GM23338 (cell line): Measurements from ENCODE around the gene MSL2. TPM values are rescaled to one million over a fixed set of nuclear protein-coding genes. Genes with fewer than 3 reads are reported as not detected.

Experiments used
- ATAC-seq: fragments of 200-7000 bp; cut with Tn5 transposase; 3 replicates; pipeline ENCODE4 v1.9.1; 2020
- DNase-seq: peaks from one replicate; pipeline ENCODE4 v3.0.0-alpha.2; 2015; ENCODE audit warnings: low spot score
- H2AFZ ChIP-seq: fragments of 200-600 bp; sonication (generic); 2 replicates; pipeline ENCODE4 v1.8.0; 2016; ENCODE audit warnings: antibody characterized with exemption, mild to moderate bottlenecking, moderate library complexity
- H3F3A ChIP-seq: fragments of 200-600 bp; sonication (generic); replicated peaks from 2 replicates; pipeline ENCODE4 v1.8.0; 2017; ENCODE audit warnings: antibody characterized with exemption, mixed run types, low read depth
- H3K27ac ChIP-seq: fragments of 200-600 bp; sonication (generic); 2 replicates; pipeline ENCODE4 v1.6.1; 2016; ENCODE audit warnings: low read depth
- H3K27me3 ChIP-seq: fragments of 200-600 bp; sonication (generic); 2 replicates; pipeline ENCODE4 v1.8.0; 2016; ENCODE audit warnings: mild to moderate bottlenecking, mixed run types, moderate library complexity; ENCODE audit not compliant: insufficient read depth
- H3K36me3 ChIP-seq: fragments of 200-600 bp; sonication (generic); 2 replicates; pipeline ENCODE4 v1.8.0; 2016; ENCODE audit warnings: mild to moderate bottlenecking; ENCODE audit not compliant: insufficient read depth
- H3K4me1 ChIP-seq: fragments of 200-600 bp; sonication (generic); 2 replicates; pipeline ENCODE4 v1.8.0; 2016; ENCODE audit warnings: mild to moderate bottlenecking, moderate library complexity; ENCODE audit not compliant: insufficient read depth
- H3K4me2 ChIP-seq: fragments of 200-600 bp; sonication (generic); 2 replicates; pipeline ENCODE4 v1.7.1; 2017; ENCODE audit warnings: mixed run types
- H3K4me3 ChIP-seq: fragments of 200-600 bp; sonication (generic); 2 replicates; pipeline ENCODE4 v1.6.1; 2016; ENCODE audit warnings: mixed run types
- H3K79me2 ChIP-seq: fragments of 200-600 bp; sonication (generic); replicated peaks from 2 replicates; pipeline ENCODE4 v1.8.0; 2017; ENCODE audit warnings: mild to moderate bottlenecking; ENCODE audit not compliant: insufficient read depth
- H3K9me2 ChIP-seq: fragments of 200-600 bp; sonication (generic); 2 replicates; pipeline ENCODE4 v1.8.0; 2017; ENCODE audit not compliant: insufficient read depth
- H4K20me1 ChIP-seq: fragments of 200-600 bp; sonication (generic); replicated peaks from 2 replicates; pipeline ENCODE4 v1.8.0; 2017; ENCODE audit warnings: mild to moderate bottlenecking; ENCODE audit not compliant: insufficient read depth
- H3K27ac Mint-ChIP-seq: 2 replicates; pipeline ENCODE4 v1.8.0; 2020; ENCODE audit warnings: inconsistent platforms, mild to moderate bottlenecking, moderate library complexity, mixed read lengths
- H3K27me3 Mint-ChIP-seq: 3 replicates; pipeline ENCODE4 v1.8.0; 2022; ENCODE audit warnings: low read depth, mild to moderate bottlenecking, moderate library complexity, mixed read lengths, inconsistent platforms; ENCODE audit not compliant: insufficient read depth, poor library complexity
- H3K36me3 Mint-ChIP-seq: 3 replicates; pipeline ENCODE4 v1.8.0; 2021; ENCODE audit warnings: low read depth, mild to moderate bottlenecking, inconsistent platforms, moderate library complexity, mixed read lengths
- H3K4me1 Mint-ChIP-seq: 3 replicates; pipeline ENCODE4 v1.8.0; 2020; ENCODE audit warnings: mild to moderate bottlenecking, inconsistent platforms, mixed read lengths
- H3K4me3 Mint-ChIP-seq: 3 replicates; pipeline ENCODE4 v1.8.0; 2021; ENCODE audit warnings: moderate library complexity, mild to moderate bottlenecking, inconsistent platforms, mixed read lengths
- H3K9me3 Mint-ChIP-seq: 3 replicates; pipeline ENCODE4 v1.8.0; 2020; ENCODE audit warnings: moderate library complexity, mild to moderate bottlenecking, inconsistent platforms, mixed read lengths
- CREB1 ChIP-seq: fragments of 250-450 bp; sonication (Bioruptor Pico); IDR thresholded peaks from 2 replicates; pipeline ENCODE4 v1.5.0; 2020; ENCODE audit warnings: low read depth, mild to moderate bottlenecking, moderate library complexity
- ETS1 ChIP-seq: IDR thresholded peaks from 2 replicates; pipeline ENCODE4 v1.6.1; 2016; ENCODE audit warnings: antibody characterized with exemption
- EZH2phosphoT487 ChIP-seq: fragments of 200-600 bp; sonication (generic); IDR thresholded peaks from one replicate; pipeline ENCODE4 v1.8.1; 2018; ENCODE audit warnings: antibody characterized with exemption; ENCODE audit not compliant: unreplicated experiment
- POLR2AphosphoS5 ChIP-seq: IDR thresholded peaks from 2 replicates; pipeline ENCODE4 v1.6.1; 2016; ENCODE audit warnings: antibody characterized with exemption, low read depth
- STAT1 ChIP-seq: IDR thresholded peaks from one replicate; pipeline ENCODE4 v1.6.1; 2016; ENCODE audit warnings: antibody characterized with exemption; ENCODE audit not compliant: unreplicated experiment
- ZNF114 ChIP-seq: fragments of 250-450 bp; sonication (Bioruptor Pico); IDR thresholded peaks from 2 replicates; pipeline ENCODE4 v1.5.0; 2020; ENCODE audit warnings: mild to moderate bottlenecking, moderate library complexity
- polyA plus RNA-seq: library from polyadenylated mRNA; unstranded; fragments of >200 nt; fragmentation: Nextera tagmentation; extraction: Ambion mirVana; gene quantifications from 2 replicates; pipeline ENCODE4 v1.2.1, GENCODE V29; 2016
- total RNA-seq: library from RNA; depleted of rRNA; stranded (reverse); fragments of >200 nt; shearing (Covaris generic); gene quantifications from 2 replicates; pipeline ENCODE4 v1.2.3, GENCODE V29; 2014
- TF ChIP-seq, protein P1 (sequence below), 2 experiments: fragments of 200-600 bp in 1 of 2; sonication (generic) in 1 of 2; conservative IDR thresholded peaks; 2 replicates each; pipeline versions ENCODE4 v1.5.1 to v1.6.1; 2016 to 2017; ENCODE audit warnings: antibody characterized with exemption in 2 of 2, low read depth in 2 of 2, mild to moderate bottlenecking in 2 of 2, moderate library complexity in 1 of 2
- TF ChIP-seq, protein P2 (sequence below): IDR thresholded peaks from one replicate; pipeline ENCODE4 v1.6.1; 2018; ENCODE audit warnings: antibody characterized with exemption; ENCODE audit not compliant: unreplicated experiment

Gene MSL2
- total and polyA plus RNA-seq, 2 experiments from 2014 or later, result 7.5 to 50.6 TPM

- Mint-ChIP-seq H3K27me3 (peaks cover 13% of the 10 kb centered on the region), H3K4me3 (no peak overlapping the region), H3K36me3 (no peaks in the 10 kb centered on the region), H3K27ac (no peak overlapping the region), H3K4me1 (peaks cover 24% of the 10 kb centered on the region), H3K9me3 (no peaks in the 10 kb centered on the region)
- Histone ChIP-seq H3K79me2 (no peaks in the 10 kb centered on the region), H3K27me3 (0 out of 2 replicates have a peak, but pooled peaks cover 4% of the 10 kb centered on the region), H3F3A (no peaks in the 10 kb centered on the region), H4K20me1 (no peaks in the 10 kb centered on the region), H3K36me3 (no peaks in the 10 kb centered on the region), H3K27ac (no peak overlapping the region), H3K4me3 (no peak overlapping the region), H2AFZ (no peak overlapping the region), H3K9me2 (no peaks in the 10 kb centered on the region; the same call in 1 of the 2 replicates), H3K4me1 (peaks cover 10% of the 10 kb centered on the region), H3K4me2 (no peak overlapping the region)
- no peak for DNase-seq
- ATAC-seq, result no peak
- no peak for TF ChIP-seq STAT1
- TF ChIP-seq, protein P1, sequence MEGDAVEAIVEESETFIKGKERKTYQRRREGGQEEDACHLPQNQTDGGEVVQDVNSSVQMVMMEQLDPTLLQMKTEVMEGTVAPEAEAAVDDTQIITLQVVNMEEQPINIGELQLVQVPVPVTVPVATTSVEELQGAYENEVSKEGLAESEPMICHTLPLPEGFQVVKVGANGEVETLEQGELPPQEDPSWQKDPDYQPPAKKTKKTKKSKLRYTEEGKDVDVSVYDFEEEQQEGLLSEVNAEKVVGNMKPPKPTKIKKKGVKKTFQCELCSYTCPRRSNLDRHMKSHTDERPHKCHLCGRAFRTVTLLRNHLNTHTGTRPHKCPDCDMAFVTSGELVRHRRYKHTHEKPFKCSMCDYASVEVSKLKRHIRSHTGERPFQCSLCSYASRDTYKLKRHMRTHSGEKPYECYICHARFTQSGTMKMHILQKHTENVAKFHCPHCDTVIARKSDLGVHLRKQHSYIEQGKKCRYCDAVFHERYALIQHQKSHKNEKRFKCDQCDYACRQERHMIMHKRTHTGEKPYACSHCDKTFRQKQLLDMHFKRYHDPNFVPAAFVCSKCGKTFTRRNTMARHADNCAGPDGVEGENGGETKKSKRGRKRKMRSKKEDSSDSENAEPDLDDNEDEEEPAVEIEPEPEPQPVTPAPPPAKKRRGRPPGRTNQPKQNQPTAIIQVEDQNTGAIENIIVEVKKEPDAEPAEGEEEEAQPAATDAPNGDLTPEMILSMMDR (conservative IDR thresholded peaks at IDR 0.05; ENCODE audit: low read depth in 2 of 2), result no peak
- TF ChIP-seq, protein P2, sequence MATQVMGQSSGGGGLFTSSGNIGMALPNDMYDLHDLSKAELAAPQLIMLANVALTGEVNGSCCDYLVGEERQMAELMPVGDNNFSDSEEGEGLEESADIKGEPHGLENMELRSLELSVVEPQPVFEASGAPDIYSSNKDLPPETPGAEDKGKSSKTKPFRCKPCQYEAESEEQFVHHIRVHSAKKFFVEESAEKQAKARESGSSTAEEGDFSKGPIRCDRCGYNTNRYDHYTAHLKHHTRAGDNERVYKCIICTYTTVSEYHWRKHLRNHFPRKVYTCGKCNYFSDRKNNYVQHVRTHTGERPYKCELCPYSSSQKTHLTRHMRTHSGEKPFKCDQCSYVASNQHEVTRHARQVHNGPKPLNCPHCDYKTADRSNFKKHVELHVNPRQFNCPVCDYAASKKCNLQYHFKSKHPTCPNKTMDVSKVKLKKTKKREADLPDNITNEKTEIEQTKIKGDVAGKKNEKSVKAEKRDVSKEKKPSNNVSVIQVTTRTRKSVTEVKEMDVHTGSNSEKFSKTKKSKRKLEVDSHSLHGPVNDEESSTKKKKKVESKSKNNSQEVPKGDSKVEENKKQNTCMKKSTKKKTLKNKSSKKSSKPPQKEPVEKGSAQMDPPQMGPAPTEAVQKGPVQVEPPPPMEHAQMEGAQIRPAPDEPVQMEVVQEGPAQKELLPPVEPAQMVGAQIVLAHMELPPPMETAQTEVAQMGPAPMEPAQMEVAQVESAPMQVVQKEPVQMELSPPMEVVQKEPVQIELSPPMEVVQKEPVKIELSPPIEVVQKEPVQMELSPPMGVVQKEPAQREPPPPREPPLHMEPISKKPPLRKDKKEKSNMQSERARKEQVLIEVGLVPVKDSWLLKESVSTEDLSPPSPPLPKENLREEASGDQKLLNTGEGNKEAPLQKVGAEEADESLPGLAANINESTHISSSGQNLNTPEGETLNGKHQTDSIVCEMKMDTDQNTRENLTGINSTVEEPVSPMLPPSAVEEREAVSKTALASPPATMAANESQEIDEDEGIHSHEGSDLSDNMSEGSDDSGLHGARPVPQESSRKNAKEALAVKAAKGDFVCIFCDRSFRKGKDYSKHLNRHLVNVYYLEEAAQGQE, result no peak
- no peak for TF ChIP-seq POLR2AphosphoS5
- TF ChIP-seq ZNF114 (CRISPR knock-in tag), result no peak
- no peak for TF ChIP-seq CREB1 (CRISPR knock-in tag)
- no peak for TF ChIP-seq EZH2phosphoT487
- TF ChIP-seq ETS1, result no peak
Measured at GRCh38 chr3:136239094-136239493, 43.0 kb upstream of the MSL2 start.
